ENCODE data around the gene DYNLT3.

Gene DYNLT3

DNA sequence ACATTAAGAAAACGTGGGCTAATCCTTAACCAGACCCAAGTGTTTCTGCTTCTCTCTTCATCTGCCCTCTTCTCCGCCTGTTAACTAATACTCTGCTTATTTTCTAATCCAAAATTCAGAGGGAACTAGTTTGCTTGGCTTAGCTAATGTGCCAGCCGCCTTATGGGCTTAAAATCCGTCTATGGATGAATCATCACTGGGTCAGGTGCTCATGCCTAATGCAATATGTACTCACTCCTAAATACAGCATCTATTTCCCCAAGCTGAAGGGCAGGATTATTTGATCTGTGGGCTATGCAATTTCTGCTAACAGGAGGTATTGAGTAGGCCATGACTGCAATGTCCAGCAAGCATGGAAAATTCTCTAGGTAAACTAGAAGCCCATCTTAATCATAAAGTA, 12.4 kb downstream of the DYNLT3 start:
- DNase-seq: no peak

GRCh38 chrX:37830371-37830770, 17.0 kb downstream of the DYNLT3 start:
- DNase-seq: no peak

GRCh38 chrX:37829721-37830120, 17.6 kb downstream of the DYNLT3 start:
- no peak for DNase-seq

GRCh38 chrX:37825215-37825842, 22.0 kb downstream of the DYNLT3 start:
- peak; percentile 20 for DNase-seq

DNA sequence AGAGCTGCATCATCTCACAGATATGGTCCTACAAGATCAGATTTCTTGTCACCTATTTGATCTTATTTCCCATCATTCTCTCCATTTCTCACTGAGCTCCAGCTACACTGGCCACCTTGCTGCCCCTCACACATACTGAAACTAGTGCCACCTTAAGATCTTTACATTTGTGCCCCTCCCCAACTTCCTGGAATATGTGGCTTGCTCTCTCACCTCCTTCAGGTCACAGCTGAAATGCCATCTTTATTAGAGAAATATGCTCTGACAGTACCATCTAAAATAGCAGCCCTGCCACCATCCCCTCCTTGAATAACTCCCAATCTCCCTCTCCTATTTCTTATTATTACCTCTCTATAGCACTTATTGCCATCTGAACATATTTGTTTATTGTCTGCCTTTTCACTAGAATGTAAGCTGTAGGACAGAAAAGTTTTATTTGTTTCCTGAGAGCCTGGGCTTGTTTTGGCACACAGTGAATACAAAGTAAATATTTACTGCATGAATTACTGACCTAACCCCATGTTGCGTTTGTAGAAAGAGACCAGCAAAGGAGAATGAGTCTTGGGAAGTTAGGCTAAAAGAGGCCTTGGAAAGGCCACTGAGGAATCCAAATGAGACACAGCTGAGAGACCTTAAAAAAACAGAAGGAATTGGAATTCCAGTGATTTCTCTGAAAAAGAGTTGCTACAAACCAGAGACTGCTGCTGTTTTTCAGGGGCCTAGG, 22.7 kb downstream of the DYNLT3 start:
- DNase-seq: no peak

DNA sequence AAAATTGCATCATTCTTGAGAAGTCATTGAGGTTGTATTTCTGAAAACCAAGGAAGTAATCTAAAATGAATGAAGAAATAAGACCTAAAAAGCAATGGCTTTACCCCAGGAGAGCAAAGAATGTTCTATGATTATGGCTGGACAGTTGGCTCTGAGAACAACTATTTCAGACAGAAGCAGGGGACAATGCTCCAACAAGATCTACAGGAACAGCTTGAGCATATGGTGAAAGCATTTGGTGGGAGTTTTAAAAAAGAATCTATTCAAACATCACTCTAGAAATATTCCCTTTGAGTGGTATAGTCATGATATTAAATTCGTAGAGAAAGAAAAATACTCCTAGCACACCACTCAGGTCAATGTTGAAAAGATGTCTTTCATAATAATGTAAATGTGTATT, 26.7 kb downstream of the DYNLT3 start:
- DNase-seq: no peak

DNA sequence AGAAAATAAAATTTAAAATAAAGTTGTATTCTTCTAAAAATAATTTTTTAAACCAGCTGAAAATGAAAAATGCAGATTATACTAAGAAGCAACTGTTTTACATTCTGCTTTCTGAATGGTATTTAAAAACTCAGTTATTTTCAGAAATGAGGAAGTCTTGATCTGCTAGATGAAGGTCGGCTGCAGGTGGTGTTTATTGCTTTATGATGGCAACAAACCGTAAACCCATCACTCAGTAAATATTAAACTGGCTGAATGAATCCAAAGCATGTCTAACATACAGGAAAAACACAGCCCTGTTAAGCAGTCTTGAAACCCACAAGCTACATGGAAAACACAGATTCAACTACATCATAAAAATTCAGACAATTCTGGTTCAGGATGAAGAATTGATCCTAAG, 29.3 kb downstream of the DYNLT3 start:
- no peak for DNase-seq

GRCh38 chrX:37817579-37817978, 29.8 kb downstream of the DYNLT3 start:
- DNase-seq: no peak

DNA sequence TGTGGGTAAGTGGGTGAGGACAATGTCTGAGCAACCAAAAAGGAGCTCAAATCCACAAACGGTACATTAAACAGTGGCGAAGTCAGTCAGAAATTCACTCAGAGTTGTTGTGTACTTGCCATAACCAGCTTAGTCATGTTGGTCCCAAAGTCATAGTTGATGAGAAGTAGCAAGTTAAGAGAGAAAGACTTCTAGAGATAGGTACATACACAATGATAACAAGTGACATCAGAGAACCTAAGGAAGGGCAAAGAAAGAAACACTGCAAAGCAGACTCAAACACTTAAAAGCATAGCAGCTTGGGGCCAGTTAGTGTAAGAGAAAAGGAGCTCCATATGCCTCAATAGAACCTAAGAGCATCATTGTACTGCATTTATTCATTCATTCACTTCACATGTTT, 30.2 kb downstream of the DYNLT3 start:
- DNase-seq: no peak

- no peak for DNase-seq
Measured at GRCh38 chrX:37816766-37817165, 30.6 kb downstream of the DYNLT3 start.

DNA sequence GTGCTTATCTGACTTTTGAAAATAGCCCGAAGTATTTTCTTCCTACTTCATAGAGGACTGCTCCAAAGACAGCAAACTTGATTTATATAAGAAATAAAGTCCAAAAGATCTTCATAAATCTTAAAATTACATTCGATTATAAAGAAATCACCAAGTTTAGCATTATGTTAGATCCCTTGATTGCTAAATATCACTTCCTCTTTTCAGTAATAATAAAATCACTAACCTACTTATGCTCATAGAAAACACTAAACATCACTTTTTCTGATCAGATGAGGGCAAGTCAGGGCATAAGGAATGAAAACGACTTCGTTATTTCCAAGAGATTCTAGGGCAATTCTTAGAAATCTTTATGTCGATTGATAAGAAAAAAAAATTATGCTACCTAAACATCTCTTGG, 32.0 kb downstream of the DYNLT3 start:
- no peak for DNase-seq

GRCh38 chrX:37813570-37813969, 33.8 kb downstream of the DYNLT3 start:
- no peak for DNase-seq

DNA sequence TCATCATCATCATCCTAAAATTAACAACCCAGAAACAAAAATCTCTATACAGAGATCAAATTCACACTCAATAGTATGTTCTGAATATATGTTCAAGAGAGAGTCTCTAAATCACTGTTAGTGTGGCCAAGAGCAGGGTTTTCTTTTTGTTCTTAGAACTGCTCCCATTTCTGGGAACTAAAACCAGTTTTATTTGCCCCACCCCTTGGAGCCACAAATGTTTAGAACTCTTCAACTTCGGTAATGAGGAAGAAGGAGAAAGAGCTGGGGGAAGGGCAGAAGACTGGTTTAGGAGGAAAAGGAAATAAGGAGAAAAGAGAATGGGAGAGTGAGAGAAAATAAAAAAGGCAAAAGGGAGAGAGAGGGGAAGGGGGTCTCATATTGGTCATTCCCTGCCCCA, 35.3 kb downstream of the DYNLT3 start:
- DNase-seq: no peak

GRCh38 chrX:37809970-37810369, 37.4 kb downstream of the DYNLT3 start:
- DNase-seq: no peak

GRCh38 chrX:37803057-37803456, 44.3 kb downstream of the DYNLT3 start:
- DNase-seq: no peak

DNA sequence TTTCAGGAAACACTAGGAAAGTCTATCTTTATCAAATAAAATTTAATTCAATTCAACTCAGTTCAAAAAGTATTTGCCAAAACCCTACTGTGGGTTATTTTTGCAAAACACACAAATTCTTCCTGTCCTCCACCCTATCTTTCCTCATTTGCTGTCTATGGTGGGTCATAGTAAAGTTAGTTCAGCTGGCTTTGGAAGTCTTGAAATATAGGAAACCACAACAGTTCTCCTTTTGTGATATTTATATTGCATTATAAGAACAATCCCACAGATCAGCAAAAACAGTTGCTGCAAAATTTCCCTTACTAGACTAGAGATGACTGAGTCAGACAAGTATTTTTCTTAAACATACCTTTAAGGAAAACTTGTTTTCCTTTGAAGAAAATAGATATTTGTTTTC, 45.3 kb downstream of the DYNLT3 start:
- no peak for DNase-seq

GRCh38 chrX:37800717-37801116, 46.7 kb downstream of the DYNLT3 start:
- no peak for DNase-seq

DNA sequence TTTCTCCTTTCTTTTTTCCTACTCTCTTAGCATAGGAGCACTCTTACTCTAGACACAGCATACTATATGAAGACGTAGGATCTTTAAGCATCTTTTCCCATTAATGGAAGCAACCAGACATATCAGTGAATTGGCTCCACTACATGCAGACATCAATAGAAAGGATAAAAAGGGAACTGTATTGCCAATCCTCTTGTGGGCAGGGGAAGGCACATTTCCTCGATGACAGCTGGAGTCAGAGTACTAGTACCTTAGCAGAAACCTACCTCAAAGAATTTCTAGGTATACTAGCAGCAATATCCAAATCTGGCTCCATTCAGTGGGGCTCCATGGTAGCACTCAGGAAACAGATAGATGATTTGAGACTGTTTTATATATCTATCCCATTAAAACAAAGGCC, 47.4 kb downstream of the DYNLT3 start:
- DNase-seq: no peak

DNA sequence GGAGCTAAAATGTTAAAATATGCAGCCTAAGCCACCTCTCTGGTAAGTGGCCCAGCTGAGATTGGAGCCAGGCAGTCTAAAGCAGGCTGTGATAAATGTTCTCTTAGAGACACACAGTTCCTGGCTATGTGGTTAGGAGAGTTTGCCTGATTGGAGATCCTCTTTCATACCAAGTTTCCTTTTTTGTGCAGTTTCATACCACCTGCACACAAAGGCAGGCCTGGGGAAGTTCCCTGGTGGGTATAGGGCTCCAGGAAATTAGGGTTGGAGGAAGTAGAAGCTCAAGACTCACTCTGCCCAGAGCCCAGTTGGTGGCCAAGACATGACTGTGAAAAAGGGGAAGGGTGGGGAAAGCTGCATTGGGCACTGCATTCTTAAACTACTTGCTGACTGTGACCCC, 50.6 kb downstream of the DYNLT3 start:
- DNase-seq: no peak

DNA sequence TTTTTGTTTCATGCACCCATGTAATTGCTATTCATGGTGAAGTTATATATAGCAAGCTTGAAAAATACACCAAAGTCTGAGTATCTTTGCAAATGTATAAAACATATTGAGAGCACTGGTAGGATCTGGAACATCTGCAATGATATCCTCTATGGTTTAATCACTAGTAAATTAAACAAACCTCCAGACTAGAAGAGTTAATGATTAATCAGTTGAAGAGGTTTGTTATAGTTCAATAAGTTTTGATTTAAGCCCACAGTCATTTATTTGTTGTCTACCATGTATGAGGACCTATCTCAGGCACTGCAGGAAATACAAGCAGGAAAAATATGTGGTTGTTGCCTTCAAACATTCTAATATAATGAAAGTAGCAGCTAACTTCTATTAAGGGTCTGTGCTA, 51.1 kb downstream of the DYNLT3 start:
- DNase-seq: no peak

All from stimulated activated CD4-positive, alpha-beta T cell treated with anti-CD3 and anti-CD28 coated beads, Interleukin-12 subunit alpha, Interleukin-12 subunit beta, amount 100 ng/mL, for 4 hours (primary cell).